ENCODE measurements around the gene LY86. TPM values are rescaled to one million over a fixed set of nuclear protein-coding genes. Genes with fewer than 3 reads are reported as not detected.
A peak's percentile ranks its signal among the peaks of the same experiment; 100 is the strongest.
"Not testable (repeated sequence)": the region's sequence is repeated elsewhere in the genome, so short reads cannot be mapped to it uniquely, and the experiment has no call there.

The LY86 gene
- total and polyA plus RNA-seq, 8 donors: 0.16 to 6.1 (median 0.59) TPM; not detected in 1

DNA sequence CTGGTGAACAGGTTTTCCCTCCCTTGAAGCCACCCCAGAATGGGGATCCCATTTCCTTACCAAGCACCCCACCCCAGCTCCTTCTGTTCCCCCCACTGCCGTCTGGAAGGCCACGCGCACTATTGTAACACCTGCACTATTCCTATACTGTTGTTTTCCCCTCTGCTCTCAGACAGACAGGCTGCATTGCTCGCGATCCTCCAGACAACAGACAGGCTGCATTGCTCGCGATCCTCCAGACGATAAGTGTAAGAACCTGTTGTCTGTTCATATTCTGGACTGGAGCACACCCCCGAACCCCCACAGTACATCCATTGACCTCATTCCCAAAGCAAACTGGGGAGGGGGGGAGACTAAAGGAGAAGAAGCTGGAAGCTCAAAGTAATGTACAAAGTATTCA is 72.7 kb downstream of the LY86 start:
- Histone ChIP-seq H3K36me3 (no peaks in the 10 kb centered on the region), H3K4me3 (no peak overlapping the region), H3K27me3 (no peaks in the 10 kb centered on the region), H3K27ac (no peak overlapping the region), H3K4me1 (no peaks in the 10 kb centered on the region), H3K9me3 (no peaks in the 10 kb centered on the region)
- TF ChIP-seq, protein P1, sequence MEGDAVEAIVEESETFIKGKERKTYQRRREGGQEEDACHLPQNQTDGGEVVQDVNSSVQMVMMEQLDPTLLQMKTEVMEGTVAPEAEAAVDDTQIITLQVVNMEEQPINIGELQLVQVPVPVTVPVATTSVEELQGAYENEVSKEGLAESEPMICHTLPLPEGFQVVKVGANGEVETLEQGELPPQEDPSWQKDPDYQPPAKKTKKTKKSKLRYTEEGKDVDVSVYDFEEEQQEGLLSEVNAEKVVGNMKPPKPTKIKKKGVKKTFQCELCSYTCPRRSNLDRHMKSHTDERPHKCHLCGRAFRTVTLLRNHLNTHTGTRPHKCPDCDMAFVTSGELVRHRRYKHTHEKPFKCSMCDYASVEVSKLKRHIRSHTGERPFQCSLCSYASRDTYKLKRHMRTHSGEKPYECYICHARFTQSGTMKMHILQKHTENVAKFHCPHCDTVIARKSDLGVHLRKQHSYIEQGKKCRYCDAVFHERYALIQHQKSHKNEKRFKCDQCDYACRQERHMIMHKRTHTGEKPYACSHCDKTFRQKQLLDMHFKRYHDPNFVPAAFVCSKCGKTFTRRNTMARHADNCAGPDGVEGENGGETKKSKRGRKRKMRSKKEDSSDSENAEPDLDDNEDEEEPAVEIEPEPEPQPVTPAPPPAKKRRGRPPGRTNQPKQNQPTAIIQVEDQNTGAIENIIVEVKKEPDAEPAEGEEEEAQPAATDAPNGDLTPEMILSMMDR (IDR thresholded peaks at IDR 0.05): no peak
- DNase-seq (no peak), ATAC-seq (no peak), FAIRE-seq (no peak)
- intact Hi-C loops (cut with DNase I): no loop called here
- WGBS, 2 donors: 86 to 92% methylated on average over 9 of the region's 9 CpGs

DNA sequence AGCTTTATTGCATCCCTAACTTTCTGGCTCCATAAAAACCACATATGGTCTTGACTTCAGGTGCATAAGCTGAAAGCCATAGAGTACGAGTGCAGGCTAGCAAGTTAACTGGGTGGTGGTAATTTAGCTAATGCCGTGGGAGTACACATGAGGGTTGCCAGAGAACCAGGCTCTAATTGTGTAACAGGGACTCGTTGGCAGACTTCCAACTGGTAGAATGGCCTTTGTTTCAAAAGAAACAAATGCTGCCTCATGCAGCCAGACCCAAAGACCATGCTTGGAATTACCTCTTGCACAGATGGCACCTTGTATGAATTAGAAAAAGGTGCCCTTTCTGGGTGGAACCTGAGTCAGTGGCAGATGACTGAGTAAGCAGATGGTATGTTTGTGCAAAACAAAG is 73.2 kb downstream of the LY86 start:
- 13 to 17% methylated on average over 3 of the region's 3 CpGs for WGBS, 2 donors
- Histone ChIP-seq H3K4me1 (no peaks in the 10 kb centered on the region), H3K9me3 (no peaks in the 10 kb centered on the region), H3K27me3 (no peaks in the 10 kb centered on the region), H3K4me3 (no peak overlapping the region), H3K27ac (no peak overlapping the region), H3K36me3 (no peaks in the 10 kb centered on the region)
- TF ChIP-seq, protein P1 (IDR thresholded peaks at IDR 0.05): no peak
- DNase-seq (peak in 2 of 6 donors; percentile 46 to 61), FAIRE-seq (no peak), ATAC-seq (peak in 3 of 4 donors; percentile 62 to 75 (median 74))
- intact Hi-C loops (cut with DNase I): no loop called here

GRCh38 chr6:6663421-6664135 is 75.1 kb downstream of the LY86 start:
- H3K4me1 ChIP-seq: no peaks in the 10 kb centered on the region
- DNase-seq: no peak
- FAIRE-seq: no peak
- TF ChIP-seq, protein P1 (IDR thresholded peaks at IDR 0.05): no peak
- no peak for ATAC-seq
- WGBS, 2 donors: 89 to 92% methylated on average over 10 of the region's 10 CpGs
- no peaks in the 10 kb centered on the region for H3K9me3 ChIP-seq
- H3K36me3 ChIP-seq: no peaks in the 10 kb centered on the region
- H3K27me3 ChIP-seq: no peaks in the 10 kb centered on the region
- intact Hi-C loops (cut with DNase I): no loop called here
- no peak overlapping the region for H3K4me3 ChIP-seq
- no peak overlapping the region for H3K27ac ChIP-seq

- peak in 1 of 4 donors; percentile 38 for ATAC-seq
- TF ChIP-seq, protein P1 (IDR thresholded peaks at IDR 0.05): no peak
- no peaks in the 10 kb centered on the region for H3K27me3 ChIP-seq
- H3K4me3 ChIP-seq: no peak overlapping the region
- H3K27ac ChIP-seq: no peak overlapping the region
- FAIRE-seq: no peak
- WGBS, 2 donors: 69 to 72% methylated on average over 11 of the region's 11 CpGs
- no peak for DNase-seq
- intact Hi-C loops (cut with DNase I): no loop called here
- no peaks in the 10 kb centered on the region for H3K36me3 ChIP-seq
- H3K9me3 ChIP-seq: no peaks in the 10 kb centered on the region
- H3K4me1 ChIP-seq: no peaks in the 10 kb centered on the region
These were observed 77.2 kb downstream of the LY86 start for GRCh38 chr6:6665555-6666243.

DNA sequence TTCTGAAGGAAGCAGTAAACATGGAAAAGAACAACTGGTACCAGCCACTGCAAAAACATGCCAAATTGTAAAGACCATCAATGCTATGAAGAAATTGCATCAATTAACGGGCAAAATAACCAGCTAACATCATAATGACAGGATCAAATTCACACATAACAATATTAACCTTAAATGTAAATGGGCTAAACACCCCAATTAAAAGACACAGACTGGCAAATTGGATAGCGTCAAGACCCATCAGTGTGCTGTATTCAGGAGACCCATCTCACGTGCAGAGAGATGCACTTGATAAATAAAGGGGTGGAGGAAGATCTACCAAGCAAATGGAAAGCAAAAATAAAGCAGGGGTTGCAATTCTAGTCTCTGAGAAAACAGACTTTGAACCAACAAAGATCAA is 81.6 kb downstream of the LY86 start:
- ATAC-seq; H3K9me3 ChIP-seq; H3K27ac ChIP-seq; H3K27me3 ChIP-seq; FAIRE-seq; DNase-seq; intact Hi-C loops (cut with DNase I); H3K36me3 ChIP-seq; H3K4me3 ChIP-seq; H3K4me1 ChIP-seq: not testable (repeated sequence)
- WGBS, 2 donors: 88 to 92% methylated on average over 3 of the region's 3 CpGs

Measured in pancreas (tissue), 10 donors.